GM20431 (cell line): ENCODE measurements around the gene CYB561D2.

ENCODE experiments used
- in situ Hi-C: fragments of 300-500 bp; cut with MseI, MboI; formaldehyde crosslinking; loops from one replicate; pipeline ENCODE4 v1.15.0; 2020; ENCODE audit warnings: low sequenced_read_pairs; ENCODE audit not compliant: unreplicated experiment

Gene CYB561D2

GRCh38 chr3:50340448-50341329 lies 10.0 kb upstream of the CYB561D2 start, which contains the start of gene RASSF1:
Gene RASSF1, minus strand, starts transcription at chr3:50340836. Its CDS starts 31 bp downstream, at chr3:50340805.
- in situ Hi-C loops, result no loop called here

- in situ Hi-C loops, result no loop called here
Measured at GRCh38 chr3:50341537-50341936, 9.1 kb upstream of the CYB561D2 start.

- in situ Hi-C loops, result no loop called here
Measured at GRCh38 chr3:50341996-50342650, 8.5 kb upstream of the CYB561D2 start.

- in situ Hi-C loops, result no loop called here
Measured at GRCh38 chr3:50342813-50343633, 7.6 kb upstream of the CYB561D2 start.

GRCh38 chr3:50345008-50345407 lies 5.7 kb upstream of the CYB561D2 start:
- in situ Hi-C loops, result no loop called here

GRCh38 chr3:50345586-50346234 lies 5.0 kb upstream of the CYB561D2 start, which contains the start of gene ZMYND10:
Gene ZMYND10, minus strand, starts transcription at chr3:50345732. Its CDS starts 153 bp downstream, at chr3:50345579.
- in situ Hi-C loops, result no loop called here

GRCh38 chr3:50347187-50347813 lies 3.4 kb upstream of the CYB561D2 start:
- in situ Hi-C loops, result no loop called here

- in situ Hi-C loops, result no loop called here
Measured at GRCh38 chr3:50350213-50350526, 492 bp upstream of the CYB561D2 start.

GRCh38 chr3:50351323-50351697 lies 648 bp downstream of the CYB561D2 start:
- in situ Hi-C loops, result no loop called here

- in situ Hi-C loops, result no loop called here
Measured at GRCh38 chr3:50352781-50353180, 2.1 kb downstream of the CYB561D2 start.

- in situ Hi-C loops, result no loop called here
Measured at GRCh38 chr3:50353245-50354004, 2.8 kb downstream of the CYB561D2 start.

GRCh38 chr3:50354186-50354764 lies 3.6 kb downstream of the CYB561D2 start:
- in situ Hi-C loops, result no loop called here

GRCh38 chr3:50354850-50355249 lies 4.2 kb downstream of the CYB561D2 start:
- in situ Hi-C loops, result no loop called here

GRCh38 chr3:50355829-50356552 lies 5.3 kb downstream of the CYB561D2 start:
- in situ Hi-C loops, result no loop called here

- in situ Hi-C loops, result no loop called here
Measured at GRCh38 chr3:50356553-50356952, 5.9 kb downstream of the CYB561D2 start.

- in situ Hi-C loops, result no loop called here
Measured at GRCh38 chr3:50357481-50357880, 6.8 kb downstream of the CYB561D2 start.

GRCh38 chr3:50358355-50358910 lies 7.8 kb downstream of the CYB561D2 start:
- in situ Hi-C loops, result no loop called here
